A673 (cell line): ENCODE results near the gene GALNTL6. TPM values are rescaled to one million over a fixed set of nuclear protein-coding genes. Genes with fewer than 3 reads are reported as not detected.

Experiments used
- BruUV-seq: library from RNA; stranded (reverse); fragments of 400-500 nt; replicated peaks from 2 replicates; lab custom pipeline; 2021; lab: Mats Ljungman, UMichigan
- CTCF ChIA-PET: fragments of 300-600 bp; sonication (Branson Sonifier 250); formaldehyde crosslinking; loops from one replicate; lab custom pipeline; 2022; ENCODE audit warnings: antibody characterized with exemption; lab: Charles Lee
- POLR2A ChIA-PET: fragments of 300-600 bp; sonication (Branson Sonifier 250); formaldehyde crosslinking; loops from one replicate; lab custom pipeline; 2022; ENCODE audit warnings: antibody characterized with exemption; ENCODE audit not compliant: low non-redundant PET; lab: Charles Lee
- DNase-seq: peaks from one replicate; pipeline ENCODE4 v3.0.0-alpha.2; 2015; ENCODE audit warnings: low spot score
- H3K27ac ChIP-seq: fragments of 200-600 bp; sonication (generic); 2 replicates; pipeline ENCODE4 v1.5.1; 2016; ENCODE audit warnings: mixed run types, low read depth, mild to moderate bottlenecking, mixed read lengths, antibody characterized with exemption, low read length; ENCODE audit not compliant: poor library complexity, severe bottlenecking
- H3K27me3 ChIP-seq: fragments of 200-600 bp; sonication (generic); replicated peaks from 2 replicates; pipeline ENCODE4 v1.6.1; 2017; ENCODE audit warnings: mixed run types, low read depth, mild to moderate bottlenecking, mixed read lengths, antibody characterized with exemption, low read length; ENCODE audit not compliant: insufficient read depth, poor library complexity
- H3K36me3 ChIP-seq: fragments of 200-600 bp; sonication (generic); 2 replicates; pipeline ENCODE4 v1.6.1; 2016; ENCODE audit warnings: mixed run types, mild to moderate bottlenecking, mixed read lengths, antibody characterized with exemption, low read length; ENCODE audit not compliant: insufficient read depth, poor library complexity, severe bottlenecking
- H3K4me1 ChIP-seq: fragments of 200-600 bp; sonication (generic); 2 replicates; pipeline ENCODE4 v1.6.1; 2017; ENCODE audit warnings: mixed run types, mild to moderate bottlenecking, mixed read lengths, antibody characterized with exemption, low read length; ENCODE audit not compliant: insufficient read depth, poor library complexity, severe bottlenecking
- H3K4me3 ChIP-seq: fragments of 200-600 bp; sonication (generic); 2 replicates; pipeline ENCODE4 v1.5.1; 2016; ENCODE audit warnings: low read depth, mixed run types, mild to moderate bottlenecking, mixed read lengths, low read length; ENCODE audit not compliant: poor library complexity, severe bottlenecking
- H3K9me3 ChIP-seq: fragments of 200-600 bp; sonication (generic); 2 replicates; pipeline ENCODE4 v1.6.1; 2016; ENCODE audit warnings: mixed run types, low read depth, mild to moderate bottlenecking, mixed read lengths, antibody characterized with exemption, low read length; ENCODE audit not compliant: poor library complexity, severe bottlenecking
- EZH2 ChIP-seq: fragments of 200-600 bp; sonication (generic); IDR thresholded peaks from 2 replicates; pipeline ENCODE4 v1.6.1; 2017; ENCODE audit warnings: borderline replicate concordance, low read depth, mild to moderate bottlenecking, mixed read lengths, antibody characterized with exemption, low read length; ENCODE audit not compliant: poor library complexity, severe bottlenecking
- intact Hi-C: fragments of 100-400 bp; cut with micrococcal nuclease; formaldehyde crosslinking; loops from one replicate; pipeline ENCODE4 v1.10.0; 2022; ENCODE audit not compliant: unreplicated experiment
- total RNA-seq: library from RNA; stranded (reverse); gene quantifications from 2 replicates; pipeline ENCODE4 v1.2.3, GENCODE V29; 2021
- TF ChIP-seq, protein P1 (sequence below): fragments of 300-800, 200-600 bp; sonication (generic); conservative IDR thresholded peaks from 2 replicates; pipeline ENCODE4 v1.5.1; 2017; ENCODE audit warnings: low read depth, mild to moderate bottlenecking, antibody characterized with exemption, low read length, moderate library complexity, mixed read lengths

The GALNTL6 gene
- total RNA-seq, 1 experiment from 2014 or later = 0.30 TPM

DNA sequence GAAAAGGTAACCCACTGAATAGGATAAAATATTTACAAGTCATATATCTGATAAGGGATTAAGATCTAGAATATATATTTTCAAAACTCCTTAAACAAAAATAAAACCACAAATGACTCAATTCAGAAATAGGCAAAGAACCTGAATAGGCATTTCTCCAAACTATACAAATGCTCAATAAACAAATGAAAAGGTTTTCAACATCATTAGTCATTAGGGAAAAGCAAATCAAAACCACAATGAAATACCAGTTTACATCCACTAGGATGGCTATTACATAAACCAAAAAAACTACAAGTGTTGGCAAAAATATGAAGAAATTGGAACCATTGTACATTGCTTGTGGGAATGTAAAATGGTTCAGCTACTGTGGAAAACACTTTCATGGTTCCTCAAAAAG lies 1188.4 kb downstream of the GALNTL6 start:
- Histone ChIP-seq H3K27ac (no peak overlapping the region), H3K4me1 (peaks cover 24% of the 10 kb centered on the region), H3K4me3 (no peak overlapping the region), H3K36me3 (no peaks in the 10 kb centered on the region), H3K27me3 (no peaks in the 10 kb centered on the region), H3K9me3 (no peaks in the 10 kb centered on the region)
- CTCF ChIA-PET = no interaction called here
- BruUV-seq = no TSS peak
- DNase-seq = no peak
- POLR2A ChIA-PET = no interaction called here
- no peak for TF ChIP-seq EZH2
- TF ChIP-seq, protein P1, sequence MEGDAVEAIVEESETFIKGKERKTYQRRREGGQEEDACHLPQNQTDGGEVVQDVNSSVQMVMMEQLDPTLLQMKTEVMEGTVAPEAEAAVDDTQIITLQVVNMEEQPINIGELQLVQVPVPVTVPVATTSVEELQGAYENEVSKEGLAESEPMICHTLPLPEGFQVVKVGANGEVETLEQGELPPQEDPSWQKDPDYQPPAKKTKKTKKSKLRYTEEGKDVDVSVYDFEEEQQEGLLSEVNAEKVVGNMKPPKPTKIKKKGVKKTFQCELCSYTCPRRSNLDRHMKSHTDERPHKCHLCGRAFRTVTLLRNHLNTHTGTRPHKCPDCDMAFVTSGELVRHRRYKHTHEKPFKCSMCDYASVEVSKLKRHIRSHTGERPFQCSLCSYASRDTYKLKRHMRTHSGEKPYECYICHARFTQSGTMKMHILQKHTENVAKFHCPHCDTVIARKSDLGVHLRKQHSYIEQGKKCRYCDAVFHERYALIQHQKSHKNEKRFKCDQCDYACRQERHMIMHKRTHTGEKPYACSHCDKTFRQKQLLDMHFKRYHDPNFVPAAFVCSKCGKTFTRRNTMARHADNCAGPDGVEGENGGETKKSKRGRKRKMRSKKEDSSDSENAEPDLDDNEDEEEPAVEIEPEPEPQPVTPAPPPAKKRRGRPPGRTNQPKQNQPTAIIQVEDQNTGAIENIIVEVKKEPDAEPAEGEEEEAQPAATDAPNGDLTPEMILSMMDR = no peak
- intact Hi-C loops = no loop called here

- peaks cover 20% of the 10 kb centered on the region for H3K4me1 ChIP-seq
- TF ChIP-seq, protein P1 = no peak
- H3K4me3 ChIP-seq = no peak overlapping the region
- DNase-seq = no peak
- H3K9me3 ChIP-seq = no peaks in the 10 kb centered on the region
- intact Hi-C loops = no loop called here
- no TSS peak for BruUV-seq
- H3K27me3 ChIP-seq = no peaks in the 10 kb centered on the region
- POLR2A ChIA-PET = no interaction called here
- H3K36me3 ChIP-seq = no peaks in the 10 kb centered on the region
- no peak overlapping the region for H3K27ac ChIP-seq
- CTCF ChIA-PET = interaction anchor here (1.5 kb wide), 1 partner anchor 11 kb away, joined by 4 read pairs; no protein-coding TSS in a partner anchor
Measured at GRCh38 chr4:173002830-173003561, 1189.8 kb downstream of the GALNTL6 start.

GRCh38 chr4:173005912-173006633 lies 1192.9 kb downstream of the GALNTL6 start:
- TF ChIP-seq EZH2 = no peak
- TF ChIP-seq, protein P1 = no peak
- POLR2A ChIA-PET = no interaction called here

More at GRCh38 chr4:173005912-173006633, 1192.9 kb downstream of the GALNTL6 start:
- Histone ChIP-seq H3K36me3 (no peaks in the 10 kb centered on the region), H3K9me3 (no peaks in the 10 kb centered on the region), H3K4me1 (peaks cover 7% of the 10 kb centered on the region), H3K4me3 (no peak overlapping the region), H3K27ac (no peak overlapping the region), H3K27me3 (no peaks in the 10 kb centered on the region)
- no peak for DNase-seq
- intact Hi-C loops = no loop called here
- no TSS peak for BruUV-seq
- CTCF ChIA-PET = no interaction called here
